Measurements from ENCODE around the gene ST6GALNAC3.

Gene ST6GALNAC3

DNA sequence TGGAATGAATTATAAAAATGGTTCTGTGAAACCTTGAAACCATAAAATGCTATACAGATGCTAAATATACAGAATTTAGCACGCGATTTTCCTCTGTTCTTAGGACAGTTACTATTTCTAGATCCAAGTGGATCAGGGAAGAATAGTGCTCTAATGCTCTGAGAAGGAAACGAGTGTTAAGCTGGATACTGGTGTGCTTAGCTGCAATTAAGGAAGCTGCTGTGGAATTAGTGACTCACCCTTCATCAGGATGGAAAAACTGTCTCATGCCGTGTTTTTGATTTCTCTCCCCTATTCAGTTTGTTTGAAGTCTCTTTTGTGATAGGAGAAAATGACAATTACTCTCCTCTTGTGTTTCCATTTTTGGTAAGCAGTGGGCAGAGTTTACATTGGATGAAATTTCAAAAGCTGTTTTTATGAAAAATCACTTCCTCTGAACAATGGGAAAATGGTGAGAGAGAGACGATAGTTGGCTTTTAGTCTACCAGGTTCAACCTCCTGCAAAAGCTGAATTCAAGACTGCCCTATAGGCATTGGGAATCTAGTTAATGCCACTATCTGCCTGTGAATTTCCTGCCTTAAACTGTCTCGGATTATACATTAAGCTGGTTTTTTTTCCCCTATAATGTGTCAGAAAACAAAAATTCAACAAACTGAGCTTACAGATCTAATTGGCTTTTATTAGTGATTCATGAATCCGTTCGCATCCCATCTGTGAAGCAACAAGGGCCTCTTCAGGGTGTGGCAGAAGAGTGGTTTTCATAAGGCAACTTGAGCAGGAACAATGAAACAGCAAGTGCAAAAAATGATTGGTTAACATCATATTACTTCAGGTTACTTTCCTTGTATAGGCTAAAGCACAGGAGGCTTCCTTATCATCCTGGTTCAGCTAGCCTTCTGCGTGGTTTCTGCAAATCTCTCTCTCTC, 179.8 kb downstream of the ST6GALNAC3 start:
- DNase-seq: no peak

DNA sequence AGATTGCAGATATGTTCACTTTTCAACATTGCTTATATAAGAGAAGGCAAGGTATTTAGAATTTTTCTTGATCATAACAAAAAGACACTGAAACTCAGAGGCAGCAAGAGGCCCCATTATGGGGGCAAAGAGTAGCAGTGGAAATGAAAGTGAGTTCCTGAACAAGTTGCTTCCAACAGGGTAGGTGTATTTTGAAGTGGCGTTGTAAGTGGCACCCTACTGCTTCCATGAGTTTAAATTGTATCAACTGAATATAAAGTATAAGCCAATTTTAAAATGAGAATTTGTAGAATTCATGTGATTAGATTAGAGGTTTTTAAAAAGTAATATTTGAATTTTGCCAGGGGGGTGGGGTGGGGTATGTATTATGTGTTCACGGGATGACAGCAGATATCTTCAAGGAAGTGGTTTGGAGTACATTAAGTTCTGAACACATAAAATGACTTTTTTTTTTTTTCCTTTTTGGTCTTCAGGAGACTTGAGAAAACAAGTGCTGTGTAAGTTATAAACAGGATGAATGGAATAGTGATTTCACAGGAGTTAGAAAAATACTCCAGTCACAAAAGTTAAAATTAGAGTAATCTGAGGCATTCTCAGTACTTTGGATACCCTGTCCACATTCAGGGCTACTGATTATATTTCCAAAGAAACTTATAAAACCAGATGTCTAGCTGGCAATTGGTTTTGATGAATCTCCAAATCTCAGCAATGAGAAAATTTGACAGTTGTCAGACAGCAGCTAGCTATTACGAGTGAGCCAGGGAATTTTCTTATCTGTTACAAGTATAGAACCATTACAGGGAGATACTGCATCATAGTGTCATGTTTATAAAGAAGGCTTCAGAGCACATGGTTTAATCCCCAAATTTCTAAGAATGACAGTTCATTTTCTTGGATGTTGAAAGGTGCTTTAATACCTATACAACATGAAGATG, 182.0 kb downstream of the ST6GALNAC3 start:
- DNase-seq: peak in 1 of 2 experiments; percentile 14

DNA sequence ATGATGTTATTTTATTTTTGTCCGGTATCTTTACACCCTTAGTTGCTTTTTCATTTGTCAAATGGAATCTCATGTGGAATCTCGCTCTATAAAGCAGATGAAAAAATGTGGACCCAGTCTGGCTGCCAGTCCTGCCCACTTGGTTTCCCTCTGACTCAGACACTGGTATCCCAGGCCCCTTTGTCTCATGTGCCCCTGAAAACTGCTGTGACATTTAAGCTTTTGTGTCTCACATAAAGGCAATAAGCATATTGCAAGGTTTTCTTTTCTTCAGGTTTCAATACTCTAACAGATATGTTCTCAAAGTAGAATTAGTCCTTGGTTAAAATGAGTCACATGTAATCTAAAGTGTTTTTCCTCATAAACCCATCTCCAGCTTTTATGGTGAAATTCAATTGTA, 183.3 kb downstream of the ST6GALNAC3 start:
- DNase-seq: no peak

DNA sequence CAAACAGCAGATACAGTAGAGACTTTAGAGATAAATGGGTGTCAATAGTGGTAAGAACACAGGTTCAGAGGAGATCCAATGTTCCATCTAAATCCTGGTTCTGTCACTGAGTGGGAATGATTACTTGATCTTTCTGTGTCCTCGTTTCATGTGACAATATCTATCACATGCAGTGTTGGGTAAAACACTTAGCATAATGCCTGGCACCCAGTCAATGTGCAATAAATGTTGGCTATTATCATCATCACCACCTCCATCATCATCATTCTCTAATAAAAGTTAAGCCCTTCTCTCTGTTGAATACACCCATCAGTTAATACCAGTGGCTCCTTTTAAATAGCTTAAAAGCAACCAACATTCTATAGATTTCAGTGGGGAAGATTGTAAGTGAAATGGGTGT, 184.7 kb downstream of the ST6GALNAC3 start:
- DNase-seq: no peak

DNA sequence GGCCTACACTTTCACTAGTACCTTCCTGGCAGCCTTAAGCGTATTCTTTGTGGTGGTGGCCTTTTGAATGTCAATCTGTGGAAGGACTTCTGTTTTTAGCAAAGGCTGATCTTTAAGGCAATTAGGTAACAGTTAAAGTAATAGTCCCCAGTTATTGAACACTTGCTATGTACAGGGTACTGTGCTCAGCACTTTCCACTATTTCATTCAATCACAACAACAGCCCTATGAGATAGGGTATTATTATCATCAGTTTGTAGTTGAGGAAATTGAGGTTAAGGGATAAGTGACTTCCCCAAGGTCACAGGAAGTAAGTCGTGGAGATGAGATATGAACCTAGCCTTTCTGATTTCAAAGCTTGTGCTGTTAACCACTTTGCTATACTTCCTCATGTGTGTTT, 185.7 kb downstream of the ST6GALNAC3 start:
- DNase-seq: no peak

DNA sequence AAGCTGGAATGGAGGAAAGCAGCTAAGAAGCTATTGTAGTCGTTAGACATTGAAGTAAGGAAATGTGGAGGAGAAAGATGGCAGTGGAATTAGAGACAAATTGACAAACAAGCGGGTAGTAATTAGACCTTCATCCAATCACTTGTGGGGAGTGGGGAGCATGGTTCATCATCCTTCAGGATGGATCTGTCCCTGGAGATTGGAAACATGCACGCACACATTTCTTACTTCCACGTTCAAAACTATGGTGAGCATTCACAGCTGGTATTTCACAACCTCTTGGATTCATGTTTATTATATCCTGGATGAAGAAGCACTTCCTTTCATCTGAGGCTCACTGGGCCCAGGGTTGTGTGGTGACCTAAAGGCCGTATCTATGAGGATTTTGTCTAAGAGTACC, 188.1 kb downstream of the ST6GALNAC3 start:
- DNase-seq: no peak

DNA sequence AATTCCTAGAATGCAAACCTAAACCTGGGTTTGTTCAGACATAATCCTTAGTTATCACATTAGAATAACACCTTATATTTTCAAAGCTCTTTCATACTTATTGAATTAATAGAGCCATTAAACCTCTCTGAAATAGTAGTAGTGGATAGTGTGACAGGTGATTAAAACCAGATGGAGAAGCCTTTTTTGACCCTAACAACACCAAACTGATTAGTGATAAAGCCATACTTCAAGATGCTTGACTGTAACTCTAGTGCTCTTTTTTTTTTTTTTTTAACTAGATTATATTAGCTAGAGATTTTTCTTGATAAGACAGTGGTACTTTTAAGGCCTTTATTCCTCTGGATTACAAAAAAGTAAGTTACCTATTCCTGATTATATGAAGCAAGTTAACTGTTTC, 190.1 kb downstream of the ST6GALNAC3 start:
- no peak for DNase-seq

DNA sequence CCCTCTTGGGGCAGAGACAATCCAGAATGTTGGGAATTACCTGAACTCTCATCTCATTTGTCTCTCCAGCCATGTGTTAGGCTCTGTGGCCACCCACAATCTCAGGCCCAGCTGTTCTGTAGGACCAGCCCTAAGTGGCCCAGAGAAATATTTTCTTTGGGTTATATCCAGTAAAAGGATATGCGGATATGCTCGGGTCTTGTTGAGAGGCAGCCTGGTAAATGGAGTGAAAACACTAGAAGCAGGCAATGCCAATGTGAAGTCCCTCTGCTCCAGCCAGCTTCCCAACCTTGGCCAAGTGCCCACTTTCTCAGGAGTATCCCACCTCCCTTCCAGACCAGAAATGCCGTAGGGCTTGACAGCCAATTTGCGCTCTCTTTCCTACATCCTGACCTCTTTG, 192.2 kb downstream of the ST6GALNAC3 start:
- DNase-seq: no peak

DNA sequence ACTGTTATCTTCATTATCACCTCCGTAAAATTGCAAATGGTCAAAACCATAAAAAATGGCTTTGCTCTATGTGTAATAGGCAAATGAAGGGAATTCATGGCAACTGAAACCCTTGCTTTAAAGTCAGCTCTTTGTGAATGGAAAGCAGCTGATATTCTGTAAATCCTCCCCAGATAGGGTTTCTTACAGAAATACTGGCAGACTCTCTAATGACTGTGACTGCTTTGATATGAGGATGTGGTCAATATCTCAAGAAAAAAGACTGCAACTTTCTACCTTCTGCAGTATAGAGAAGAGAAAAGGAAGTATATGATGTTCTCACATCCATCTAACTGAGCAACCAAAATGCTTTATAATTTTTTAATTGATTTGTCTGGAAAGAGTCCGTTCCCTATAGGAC, 193.1 kb downstream of the ST6GALNAC3 start:
- no peak for DNase-seq

DNA sequence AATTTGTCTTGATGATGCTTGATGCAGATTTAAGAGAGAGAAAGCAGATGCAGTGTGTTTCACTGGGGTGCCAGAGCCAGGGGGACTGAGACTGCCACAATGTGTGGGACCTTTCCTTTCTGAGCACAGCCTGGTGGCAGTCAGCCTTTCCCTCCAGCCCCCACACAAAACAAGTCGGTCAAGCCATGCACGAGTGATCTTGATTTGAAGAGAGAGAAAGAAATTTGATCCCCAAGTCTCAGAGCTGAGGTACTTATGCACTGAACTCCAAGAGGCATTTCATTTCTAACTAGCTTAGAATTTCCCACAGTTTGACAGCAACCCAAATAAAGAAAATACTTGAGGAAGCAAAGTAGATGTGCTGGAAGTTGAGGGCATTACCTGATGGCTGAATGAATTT, 193.8 kb downstream of the ST6GALNAC3 start:
- peak in 1 of 2 experiments; percentile 20 for DNase-seq

DNA sequence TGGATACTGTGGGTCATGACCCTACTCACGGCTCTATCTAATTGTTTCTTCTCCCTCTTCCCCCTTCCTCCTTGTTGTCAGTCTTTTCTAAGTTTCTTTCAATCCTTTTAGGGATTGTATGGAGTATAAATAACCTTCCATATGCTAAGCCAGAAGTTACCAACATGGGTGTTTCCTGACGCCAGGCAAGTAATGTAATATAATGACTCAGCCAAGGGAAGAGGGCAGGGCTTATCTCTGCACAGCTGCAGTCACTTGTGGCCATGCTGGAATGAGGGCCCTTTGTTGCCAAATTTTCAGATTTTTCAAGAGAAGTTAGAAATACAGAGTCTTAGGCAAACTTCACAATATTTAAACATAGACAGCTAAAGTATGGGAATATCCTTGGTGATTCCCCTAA, 194.6 kb downstream of the ST6GALNAC3 start:
- DNase-seq: no peak

DNA sequence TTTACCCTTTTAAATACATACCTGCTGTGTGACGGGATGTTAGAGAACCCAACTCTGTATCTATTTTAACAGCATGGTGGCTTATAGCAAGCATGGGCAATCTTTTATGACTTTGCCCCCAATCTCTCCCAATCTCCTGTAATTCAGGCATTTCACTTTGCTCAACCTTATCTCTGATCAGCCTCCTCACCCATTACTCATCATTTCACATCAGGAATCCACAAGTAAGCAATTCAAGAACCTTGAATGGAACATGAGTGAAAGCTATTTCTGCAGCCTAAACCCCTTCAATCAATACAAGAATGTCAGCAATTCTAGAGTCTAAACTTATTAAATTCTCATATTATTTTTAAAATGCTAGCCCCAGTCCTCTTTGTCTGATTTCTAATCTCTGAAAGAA, 199.8 kb downstream of the ST6GALNAC3 start:
- no peak for DNase-seq

DNA sequence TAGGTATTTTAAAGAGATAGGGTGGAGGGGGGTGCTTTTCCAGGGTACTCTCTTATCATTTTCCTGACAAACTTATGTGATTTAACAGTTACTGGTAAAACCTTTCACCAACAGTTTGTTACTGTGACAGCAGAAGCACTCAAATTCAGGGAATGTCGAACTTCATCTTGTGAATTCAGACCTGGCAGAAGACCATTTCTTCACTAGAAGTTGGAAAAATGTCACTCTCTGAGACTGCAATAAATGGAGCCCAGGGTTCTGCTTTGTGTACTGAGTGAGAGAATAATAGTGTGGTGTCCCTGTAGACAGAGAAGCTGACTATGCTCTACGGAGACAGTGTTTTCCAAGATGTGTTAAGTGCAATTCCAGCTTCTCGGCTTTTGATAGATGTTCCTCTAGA, 200.2 kb downstream of the ST6GALNAC3 start:
- DNase-seq: no peak

DNA sequence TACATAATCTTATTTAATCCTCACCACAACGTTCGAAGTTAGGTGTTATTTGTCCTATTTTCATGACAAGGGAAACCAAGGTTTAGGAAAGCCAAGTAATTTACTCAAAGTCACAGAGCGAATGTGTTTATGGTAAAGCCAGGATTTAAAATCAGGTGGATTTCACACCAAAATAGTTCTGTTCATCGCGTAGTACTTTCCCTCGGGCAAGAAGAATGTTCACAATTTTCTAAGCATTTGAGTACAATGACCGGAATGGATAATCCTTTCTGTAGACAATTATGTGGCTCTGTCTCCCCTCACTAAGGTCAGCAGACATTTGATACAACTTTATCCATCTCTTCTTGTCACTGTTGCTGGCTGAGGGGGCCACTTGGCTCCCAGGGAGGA, 204.2 kb downstream of the ST6GALNAC3 start:
- no peak for DNase-seq

DNA sequence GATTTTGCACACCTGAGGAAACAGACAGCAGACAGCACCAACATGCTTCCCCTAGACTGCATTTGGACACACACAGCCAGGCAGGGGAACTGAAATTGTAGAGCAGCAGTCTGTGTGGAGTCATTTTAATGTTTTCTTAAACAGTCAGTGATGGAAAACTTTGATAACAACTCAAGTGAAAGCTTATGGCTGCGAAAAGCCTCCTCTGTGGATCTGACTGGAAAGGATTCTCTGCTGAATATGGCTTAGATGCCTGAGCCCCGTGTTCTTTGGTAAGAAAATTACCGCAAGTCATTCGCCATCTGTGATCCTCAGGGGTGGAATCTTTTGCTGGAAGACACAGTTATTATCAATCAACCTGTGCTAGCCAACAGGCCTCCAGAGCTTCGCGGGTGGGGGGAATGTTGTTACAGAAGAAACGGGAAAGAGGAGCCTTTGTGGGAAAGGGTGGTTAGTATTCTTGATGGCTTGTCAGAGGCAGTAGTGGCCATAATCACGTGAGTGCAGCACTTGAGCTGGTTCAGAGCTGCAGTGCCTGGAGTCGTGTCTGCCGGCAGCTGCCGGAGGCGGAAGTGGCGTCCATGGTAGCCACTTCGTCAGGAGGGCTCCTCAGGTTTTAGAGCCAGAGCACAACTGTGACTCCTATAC, 204.7 kb downstream of the ST6GALNAC3 start:
- peak in 1 of 2 experiments; percentile 27 for DNase-seq

DNA sequence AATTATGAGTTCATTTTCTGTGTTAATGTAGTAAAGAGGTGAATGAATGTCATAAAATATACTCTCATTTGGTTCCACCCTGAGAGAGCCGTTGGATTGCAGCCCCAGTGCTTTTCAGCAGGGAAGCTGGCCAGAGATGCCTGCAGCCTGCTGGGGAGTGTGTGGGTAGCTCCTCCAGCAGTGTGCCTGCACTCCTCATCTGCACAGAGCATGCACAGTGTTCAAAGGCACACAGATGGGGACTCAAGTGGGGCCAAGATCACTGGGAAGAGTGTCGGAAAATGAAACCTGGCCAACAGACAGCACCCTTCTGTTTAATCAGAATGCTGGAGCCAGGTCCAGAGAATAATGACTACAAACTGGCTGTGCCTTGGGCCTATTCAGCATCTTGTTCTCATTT, 206.8 kb downstream of the ST6GALNAC3 start:
- no peak for DNase-seq

DNA sequence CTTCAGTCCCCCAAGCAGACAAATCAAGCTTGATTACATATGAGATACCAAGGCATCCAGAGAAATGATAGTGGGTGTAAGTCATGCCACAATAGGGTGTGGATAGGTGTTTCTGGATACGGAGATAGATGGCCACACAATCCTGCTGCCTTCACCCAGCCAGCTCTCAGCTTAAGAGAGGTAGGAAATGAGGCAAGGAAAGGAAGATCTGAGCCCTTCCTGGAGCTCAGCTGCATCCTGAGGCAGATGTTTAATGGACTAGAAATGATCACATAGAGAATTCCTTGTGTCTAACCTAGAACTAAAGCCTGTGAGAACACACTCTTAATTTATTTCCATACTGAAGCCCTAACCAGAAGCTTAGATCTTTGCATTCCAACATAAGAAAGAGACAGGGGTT, 210.3 kb downstream of the ST6GALNAC3 start:
- DNase-seq: no peak

DNA sequence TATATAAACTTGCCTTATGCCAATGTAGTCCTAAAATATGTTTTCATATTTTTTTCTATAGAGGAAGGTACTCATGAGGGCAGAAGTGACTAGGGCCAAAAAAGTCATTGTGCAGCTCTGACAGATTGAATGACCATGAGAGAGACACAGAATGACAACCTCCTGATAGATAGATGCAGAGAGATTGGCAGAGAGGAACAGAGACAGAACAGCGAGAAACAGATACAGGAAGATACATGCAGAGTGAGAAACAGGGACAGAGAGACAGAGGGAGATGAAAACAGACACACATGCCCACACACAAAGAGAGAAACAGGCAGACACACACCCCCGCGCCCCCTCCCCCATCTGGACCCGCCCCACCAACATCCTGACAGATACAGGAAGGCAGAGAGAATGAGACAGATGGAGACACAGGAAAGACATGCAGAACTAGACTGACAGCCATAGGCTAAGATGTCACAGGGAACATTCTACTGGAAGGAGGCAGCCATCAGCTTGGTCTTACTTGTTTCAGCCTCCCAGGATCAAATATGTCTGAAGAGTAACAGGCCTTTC, 211.1 kb downstream of the ST6GALNAC3 start:
- DNase-seq: no peak

DNA sequence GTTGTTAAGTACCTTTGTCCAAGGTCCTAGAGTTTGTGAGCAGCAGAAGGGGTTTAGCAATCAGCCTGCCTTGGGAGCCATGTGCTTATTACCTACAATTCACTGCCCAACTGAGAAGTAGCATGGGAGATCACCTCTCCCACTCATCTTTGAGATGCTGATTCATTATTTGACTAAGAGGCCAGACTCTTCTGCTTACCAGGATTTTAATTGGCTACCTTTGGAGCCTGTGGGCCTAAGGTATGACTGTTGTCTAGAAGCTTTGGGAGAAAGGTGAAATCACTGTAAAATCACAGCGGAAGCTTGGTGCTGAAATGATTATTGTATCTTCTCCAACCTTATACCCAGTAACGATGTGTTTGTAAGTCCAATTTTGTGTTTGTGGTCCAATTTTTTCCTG, 213.4 kb downstream of the ST6GALNAC3 start:
- DNase-seq: no peak

DNA sequence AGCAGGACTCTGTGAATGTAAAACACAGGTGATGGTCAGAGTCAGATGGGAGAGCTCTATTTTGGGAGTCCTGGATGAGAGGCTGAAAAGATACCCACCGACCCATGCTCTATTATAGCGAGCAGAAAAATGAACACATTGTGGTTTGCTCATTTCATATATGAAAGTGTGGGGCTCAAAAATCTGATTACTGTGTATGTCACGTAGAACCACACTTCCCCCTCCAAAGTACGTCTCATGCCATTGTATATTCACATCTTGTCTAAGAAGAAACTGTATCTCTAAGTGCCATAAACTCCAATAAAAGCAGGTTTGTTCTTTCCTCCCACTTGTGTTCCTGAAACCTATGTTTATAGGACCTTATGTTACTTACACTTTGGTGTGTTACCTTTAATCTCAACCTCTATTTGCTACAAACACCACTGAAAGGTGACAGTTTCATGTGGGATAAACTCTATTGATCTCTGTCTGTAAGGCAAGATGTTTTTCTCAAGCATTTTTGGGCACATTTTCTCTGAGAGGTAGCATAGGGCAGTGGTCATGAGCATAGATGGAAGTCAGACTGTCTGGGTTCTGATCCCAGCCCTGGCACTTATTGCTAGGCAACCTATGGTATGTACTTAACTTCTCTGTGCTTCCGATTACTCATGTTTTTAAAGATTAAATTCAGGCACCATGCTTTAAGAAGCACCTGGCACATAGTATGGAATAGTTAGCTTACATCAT, 214.4 kb downstream of the ST6GALNAC3 start:
- no peak for DNase-seq

DNA sequence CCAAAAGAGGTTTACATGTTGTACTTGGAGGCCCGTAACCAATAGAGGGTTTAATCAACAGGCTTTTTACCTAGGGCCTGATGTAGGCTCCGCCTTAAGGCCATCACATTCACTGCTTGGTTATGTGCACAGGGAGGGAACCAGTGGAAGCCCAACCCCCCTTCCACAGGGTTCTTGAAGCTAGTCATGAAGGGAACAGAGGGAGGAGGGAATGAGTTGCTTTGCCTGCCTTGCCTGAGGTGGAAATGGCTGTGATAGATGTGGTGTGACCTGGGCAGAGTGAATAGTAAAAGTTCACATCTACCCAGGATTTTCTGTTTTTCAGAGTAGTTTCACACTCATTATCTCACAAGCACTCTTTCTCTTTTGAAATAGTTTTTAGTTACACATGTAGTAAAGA, 215.1 kb downstream of the ST6GALNAC3 start:
- no peak for DNase-seq

DNA sequence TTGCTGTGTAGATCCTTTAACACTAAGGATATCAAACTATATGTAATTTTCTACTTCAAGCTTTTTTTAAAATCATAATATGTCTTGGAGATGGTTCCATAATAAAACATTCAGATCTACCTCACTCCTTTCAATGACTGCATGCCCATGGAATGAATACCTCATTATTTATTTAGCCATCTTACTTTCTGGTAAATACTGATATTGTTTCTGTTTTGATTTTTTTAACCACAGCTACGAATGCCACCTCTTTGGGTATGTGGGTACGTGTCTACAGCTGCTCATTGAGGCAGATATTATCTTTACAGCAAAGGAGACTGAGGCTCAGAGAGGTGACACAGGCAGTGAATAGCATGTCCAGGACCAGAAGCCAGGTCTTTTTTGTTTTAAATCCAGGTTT, 215.7 kb downstream of the ST6GALNAC3 start:
- DNase-seq: no peak

Measured in NCI-H187 (cell line).